Measurements from ENCODE around the gene PMPCA.

PMPCA gene

DNA sequence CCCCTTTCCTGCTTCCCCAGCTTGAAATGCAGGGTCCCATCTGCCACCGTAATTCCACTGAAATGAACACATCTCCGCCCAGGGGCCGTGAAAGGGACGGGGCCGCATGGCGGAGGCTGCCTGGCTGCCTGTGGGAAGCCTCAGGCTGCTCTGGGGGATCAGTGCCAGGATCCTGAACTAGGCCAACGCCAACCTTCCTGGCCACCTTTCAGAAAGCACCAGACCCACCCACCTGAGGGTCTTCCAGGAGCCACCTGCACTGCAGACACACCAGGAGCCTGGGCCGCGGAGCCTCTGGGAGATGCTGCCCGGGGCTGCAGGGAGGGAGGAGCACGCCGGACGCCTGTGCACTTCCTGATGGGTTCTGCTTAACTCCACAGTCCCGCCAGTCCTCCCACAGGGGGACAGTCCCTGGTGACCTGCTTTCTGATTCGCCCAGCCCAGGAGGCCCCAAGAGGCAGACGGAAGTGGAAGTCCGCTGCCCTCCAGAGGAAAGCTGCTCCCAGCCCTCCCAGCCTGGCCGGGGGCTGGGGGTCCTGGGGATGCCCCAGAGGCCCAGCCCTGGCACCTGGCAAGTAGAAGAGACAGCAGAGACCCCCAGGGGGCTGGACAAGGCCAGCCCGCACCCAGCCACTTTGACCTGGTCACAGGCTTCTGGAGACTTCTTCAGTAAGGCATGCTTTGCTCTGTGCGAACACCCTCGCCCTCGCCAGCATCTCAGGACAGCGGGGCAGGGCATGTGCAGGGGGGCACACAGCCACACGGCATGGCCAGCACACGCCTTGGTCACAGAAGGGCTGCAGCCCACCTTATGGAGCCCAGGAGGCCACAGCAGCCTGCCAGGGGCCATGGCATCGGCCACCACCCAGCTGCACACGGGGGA, 36.9 kb upstream of the PMPCA start, which contains the start of gene CARD9:
Gene CARD9, minus strand, starts transcription at position 370 of the 883 bp plus-strand sequence. CDS start 1,591 bp downstream, outside the sequence.
- no peak for DNase-seq

DNA sequence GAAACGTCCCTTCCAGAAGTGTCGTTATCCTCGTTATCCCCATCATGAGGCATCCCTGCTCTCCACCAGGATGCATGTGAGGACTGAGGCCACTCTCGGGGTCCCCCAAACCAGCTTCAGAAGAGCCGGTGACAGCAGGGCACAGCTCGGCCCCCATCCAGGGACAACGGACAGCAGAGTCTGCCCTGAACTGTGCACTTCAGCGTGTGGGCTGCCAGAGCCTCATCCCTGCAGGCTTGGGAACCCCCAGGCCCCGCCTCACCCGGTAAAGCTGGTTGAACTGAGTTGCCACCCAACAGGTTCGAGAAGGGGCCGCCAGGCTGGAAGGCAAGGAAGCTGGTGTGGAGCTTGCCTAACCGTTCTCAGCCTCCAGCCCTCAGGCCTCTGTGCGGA, 36.3 kb upstream of the PMPCA start:
- no peak for DNase-seq

DNA sequence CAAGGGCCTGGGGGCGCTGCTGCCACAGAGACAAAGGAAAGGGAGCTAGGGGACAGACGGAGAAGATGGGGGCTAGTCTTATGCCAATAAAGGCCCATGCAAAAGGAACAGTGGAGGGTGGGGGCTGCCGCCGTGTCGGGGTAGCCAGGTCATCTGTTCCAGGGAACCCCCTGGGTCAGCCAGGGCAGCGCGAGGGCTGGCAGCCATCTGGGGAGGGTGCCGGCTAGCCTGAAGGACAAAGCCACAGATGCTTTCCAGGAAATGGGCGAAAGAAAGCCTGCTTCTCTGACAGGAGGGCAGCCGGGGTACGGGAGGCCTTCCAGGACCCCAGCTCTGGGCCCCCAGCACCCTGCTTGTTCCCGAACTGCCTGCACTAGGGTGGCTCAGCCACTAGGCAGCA, 35.4 kb upstream of the PMPCA start:
- no peak for DNase-seq

DNA sequence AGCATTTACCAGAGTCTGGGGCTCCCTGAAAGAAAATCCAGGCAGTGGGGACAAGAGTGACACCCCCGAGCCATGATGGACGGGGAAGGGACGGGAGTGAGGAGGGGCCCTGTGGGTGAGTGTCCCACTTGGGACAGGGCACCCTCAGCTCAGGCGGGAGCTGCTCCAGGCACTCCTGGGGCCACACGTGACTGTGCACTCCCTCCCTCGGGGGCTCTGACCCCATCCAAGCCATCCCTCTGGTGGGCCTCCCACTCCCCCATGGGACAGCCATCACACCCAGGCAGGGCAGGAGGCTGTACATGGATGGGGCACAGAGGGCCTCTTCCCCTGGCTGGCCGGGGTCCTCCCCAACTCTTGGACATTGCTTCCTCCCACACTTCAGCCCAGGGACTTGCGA, 34.0 kb upstream of the PMPCA start:
- DNase-seq, result no peak

DNA sequence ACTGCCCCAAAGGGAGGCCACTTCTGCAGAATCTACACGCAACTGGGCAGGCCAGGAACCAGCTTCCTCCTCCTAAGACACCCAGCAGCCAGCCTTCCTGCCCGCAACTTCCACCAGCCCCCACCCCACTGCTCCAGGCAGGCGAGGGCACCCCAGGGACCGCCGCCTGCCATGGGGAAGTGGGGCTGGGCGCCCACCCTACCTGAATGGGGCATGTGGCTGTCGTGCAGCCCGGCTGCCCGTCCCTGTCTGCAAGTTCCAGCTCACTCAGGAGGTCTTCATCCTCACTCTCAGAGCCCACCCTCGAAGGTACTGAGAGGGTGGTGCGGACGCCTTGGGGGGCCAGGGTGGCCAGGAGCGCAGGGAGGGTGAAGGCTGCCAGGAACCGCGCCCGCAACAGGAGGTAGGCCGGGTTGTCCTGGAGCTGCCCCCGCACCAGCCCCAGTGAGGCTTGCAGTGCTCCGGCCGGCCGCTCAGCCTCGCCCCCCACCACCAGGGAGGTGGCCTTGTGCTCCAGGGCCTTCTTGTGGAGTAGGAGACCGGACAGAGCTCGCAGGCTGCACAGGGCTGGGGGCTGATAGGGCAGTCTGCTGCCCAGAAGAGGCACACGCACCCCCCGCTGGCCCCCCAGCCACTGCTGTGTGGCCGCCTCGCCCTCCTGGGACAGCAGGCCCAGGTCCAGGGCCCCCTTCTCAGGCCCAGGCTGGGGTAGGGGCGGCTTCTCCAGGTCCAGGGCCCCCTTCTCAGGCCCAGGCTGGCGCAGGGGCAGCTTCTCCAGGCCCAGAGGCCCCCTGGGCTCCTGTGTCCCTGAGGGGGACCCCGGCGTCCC, 32.9 kb upstream of the PMPCA start:
- no peak for DNase-seq

DNA sequence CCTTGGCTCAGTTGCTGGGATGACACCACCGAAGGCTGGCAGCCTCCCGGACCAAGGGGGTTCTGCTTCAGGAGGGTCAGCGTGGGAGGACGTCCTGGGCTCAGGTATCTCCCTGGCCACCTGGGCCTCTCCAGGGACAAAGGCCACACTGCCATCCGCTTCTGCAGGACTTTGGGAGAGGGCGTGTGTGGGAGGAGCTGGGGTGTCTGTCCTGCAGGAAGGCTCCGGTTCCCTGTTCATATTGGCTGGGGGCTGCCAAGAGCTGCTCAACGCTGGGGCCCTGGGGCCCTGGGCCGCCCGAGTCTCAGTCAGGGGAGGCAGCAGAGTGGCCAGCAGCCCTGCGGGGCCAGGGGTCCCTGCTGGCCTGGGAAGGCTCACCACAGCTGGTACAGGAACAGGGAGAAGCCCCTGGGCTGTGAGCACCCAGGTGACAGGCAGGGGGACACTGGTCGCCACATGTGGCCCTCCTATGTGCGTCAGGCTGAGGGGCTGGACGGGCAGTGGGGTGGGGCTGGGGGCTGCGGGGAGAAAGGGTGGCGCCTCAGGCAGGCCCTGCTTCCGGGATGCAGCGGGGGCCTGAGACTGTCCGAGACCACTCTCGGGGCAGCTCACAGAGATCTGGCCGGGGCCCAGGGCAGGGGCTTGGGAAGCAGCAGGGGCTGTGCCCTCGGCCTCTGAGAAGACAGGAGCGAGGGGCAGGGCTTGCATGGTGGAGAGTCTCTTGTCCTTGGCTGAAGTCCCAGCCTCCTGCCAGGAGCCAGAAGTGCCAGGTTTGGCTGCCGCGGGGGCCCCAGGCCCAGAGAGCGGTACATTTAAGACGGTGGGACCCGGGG, 32.1 kb upstream of the PMPCA start:
- DNase-seq, result no peak

DNA sequence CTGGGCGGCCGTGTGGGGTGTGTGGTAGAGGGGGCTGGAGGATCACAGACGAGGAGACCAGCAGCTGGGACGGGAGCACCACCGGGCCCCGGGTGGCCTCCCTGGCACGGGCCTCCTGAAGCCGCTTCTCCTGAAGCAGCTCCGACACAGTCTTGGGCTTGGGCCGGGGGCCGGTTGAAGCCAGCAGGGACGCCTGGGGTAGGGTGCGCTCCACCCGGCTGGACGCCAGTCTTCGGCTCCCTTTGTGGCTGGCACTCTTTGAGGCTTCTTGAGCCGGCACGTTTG, 31.5 kb upstream of the PMPCA start:
- DNase-seq, result no peak

DNA sequence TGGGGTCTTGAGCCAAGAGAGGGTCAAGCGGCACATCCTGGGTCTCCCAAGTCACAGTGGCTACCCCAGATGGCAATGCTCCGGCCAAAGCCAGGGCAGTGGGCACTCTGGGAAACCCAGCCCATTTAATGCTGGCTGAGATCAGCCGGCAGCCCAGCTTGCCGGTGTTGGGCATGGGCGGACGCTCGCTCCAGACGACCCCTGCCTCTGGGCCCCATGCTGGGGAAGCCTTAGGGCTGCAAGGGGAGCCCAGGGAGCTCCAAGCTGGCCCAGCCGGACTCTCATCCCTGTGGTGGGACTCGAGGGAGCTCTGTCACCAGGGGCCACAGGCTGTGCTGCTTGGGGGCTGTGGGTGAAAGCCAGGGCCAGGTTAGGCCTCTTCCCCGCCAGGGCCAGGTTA, 31.1 kb upstream of the PMPCA start:
- no peak for DNase-seq

DNA sequence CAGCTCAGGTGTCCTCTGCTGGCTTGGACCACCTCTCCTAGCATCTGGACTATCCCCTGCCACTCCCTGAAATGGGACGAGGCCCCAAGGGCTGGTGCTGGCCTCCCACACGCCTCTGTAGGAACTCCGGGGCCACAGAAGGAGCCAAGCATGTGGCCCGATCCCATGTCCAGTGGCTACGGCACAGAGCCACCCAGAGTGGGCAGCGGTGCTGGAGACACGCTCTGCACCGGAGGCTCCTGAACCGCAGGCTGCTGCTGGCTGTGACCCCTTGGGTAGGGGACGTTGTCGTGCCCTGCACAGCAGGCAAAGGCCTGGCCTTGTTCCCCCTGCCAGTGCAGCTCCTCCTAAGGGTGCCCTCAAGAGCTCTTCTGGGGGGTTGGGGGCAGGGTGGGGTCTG, 30.6 kb upstream of the PMPCA start:
- no peak for DNase-seq

DNA sequence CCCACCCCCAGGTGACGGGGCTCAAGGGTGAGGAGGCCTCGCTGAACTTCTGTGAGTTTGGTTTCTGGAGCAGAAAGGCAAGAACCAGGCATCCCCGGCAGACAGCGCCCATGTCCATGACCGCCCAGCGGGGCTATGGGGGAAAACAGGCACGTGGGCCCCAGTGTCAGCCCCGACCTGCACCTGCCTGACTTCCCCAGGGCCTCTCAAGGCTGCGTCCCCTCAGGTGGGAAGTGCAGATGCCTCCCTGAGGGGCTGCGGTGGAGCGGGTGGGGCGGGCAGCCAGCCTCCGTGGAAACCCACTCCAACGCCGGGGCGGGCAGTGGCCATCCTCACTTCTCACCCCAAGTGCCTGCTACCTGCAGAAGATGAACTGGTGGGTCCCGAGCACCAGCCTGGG, 30.1 kb upstream of the PMPCA start:
- DNase-seq, result no peak

DNA sequence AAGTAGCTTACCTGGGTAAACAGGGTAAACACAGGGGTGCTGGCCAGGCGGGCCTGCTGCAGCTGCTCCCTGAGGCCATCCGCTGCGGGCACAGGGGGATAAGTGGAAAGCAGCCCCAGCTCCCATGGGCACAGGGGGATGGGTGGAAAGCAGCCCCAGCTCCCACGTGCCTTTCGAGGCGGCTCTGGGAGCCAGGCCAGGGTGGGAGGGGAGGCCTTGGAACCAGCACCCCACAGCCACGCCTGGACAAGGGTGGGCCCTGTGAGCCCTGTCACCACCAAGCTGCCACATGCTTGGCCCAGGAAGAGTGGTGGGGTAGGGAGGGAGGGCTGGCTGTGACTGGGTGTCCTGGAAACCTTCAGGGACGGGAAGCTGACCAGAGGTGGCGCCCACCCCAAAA, 29.1 kb upstream of the PMPCA start:
- no peak for DNase-seq

DNA sequence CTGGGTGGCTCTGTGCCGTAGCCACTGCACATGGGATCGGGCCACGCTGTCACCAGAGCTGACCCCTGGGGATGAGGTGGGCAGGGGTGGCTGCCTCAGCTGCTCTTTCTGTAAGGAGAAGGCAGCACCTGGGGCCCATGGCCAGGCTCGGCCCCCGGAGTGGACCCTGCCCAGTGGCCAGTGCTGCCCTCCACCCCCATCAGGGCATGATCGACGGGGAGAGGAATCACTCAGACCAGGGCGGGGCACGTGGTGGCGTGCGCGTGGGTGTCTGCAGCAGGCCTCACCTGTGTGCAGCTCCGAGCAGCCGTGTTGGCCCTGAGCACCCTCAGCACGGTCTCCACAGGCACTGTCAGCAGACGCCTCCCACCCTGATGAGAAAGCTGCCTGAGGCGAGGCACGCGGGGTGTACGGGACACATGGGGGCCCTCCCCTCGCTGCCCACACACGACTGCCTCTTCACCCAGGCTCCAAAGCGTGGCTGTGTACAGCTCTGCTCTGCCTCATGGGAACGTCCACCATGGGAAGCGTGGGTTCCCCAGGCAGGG, 28.4 kb upstream of the PMPCA start:
- no peak for DNase-seq

DNA sequence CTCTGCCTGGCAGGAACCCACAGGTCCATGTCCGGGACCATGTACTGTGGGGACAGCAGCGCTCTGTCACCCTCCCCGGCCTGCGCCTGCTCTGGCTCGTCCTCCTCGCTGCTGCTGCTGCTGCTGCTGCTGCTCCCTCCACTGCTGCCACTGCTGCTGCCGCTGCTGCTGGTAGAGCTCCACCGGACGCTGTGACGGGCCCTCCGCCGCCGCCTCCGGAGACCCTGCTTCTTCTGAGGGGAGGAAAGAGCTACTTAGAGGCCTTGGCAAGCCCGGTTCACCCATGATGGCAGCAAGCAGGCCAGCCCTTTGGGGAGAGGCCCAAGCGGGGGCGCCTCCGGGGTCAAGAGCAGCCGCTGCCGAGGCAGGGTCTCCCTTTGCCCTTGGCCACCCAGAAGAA, 27.0 kb upstream of the PMPCA start:
- no peak for DNase-seq

DNA sequence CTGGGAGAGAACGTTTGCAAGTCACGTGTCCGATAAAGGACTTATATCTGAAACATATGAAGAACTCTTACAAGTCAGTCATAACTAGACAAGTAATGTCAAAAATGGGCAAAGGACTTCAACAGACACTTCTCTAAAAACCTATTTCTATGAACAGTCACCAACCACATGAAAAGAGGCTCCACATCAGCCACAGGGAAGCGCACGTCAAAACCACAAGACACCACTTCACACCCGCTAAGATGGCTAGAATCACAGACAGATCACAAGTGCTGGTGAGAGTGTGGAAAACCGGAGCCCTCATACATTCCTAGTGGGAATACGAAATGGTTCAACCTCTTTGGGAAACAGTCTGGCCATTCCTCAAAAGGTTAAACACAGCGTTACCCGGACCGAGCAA, 25.4 kb upstream of the PMPCA start:
- DNase-seq, result no peak

DNA sequence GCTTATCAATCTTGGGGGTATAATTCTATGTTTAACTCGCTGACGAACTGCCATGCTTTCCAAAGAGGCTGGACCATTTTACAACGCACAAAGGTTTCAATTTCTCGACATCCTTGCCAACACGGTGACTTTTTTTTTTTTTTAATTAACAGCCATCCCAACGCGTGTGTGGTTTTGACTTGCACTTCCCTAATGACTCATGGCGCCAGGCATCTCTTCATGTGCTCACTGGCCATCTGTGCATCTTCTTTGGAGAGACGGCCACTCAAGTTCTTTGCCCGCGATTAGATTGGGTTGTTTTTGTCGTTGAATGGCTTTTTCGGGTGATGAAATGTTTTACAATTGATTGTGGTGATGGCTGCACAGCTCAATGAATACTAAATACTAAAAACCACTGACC, 24.4 kb upstream of the PMPCA start:
- DNase-seq, result no peak

DNA sequence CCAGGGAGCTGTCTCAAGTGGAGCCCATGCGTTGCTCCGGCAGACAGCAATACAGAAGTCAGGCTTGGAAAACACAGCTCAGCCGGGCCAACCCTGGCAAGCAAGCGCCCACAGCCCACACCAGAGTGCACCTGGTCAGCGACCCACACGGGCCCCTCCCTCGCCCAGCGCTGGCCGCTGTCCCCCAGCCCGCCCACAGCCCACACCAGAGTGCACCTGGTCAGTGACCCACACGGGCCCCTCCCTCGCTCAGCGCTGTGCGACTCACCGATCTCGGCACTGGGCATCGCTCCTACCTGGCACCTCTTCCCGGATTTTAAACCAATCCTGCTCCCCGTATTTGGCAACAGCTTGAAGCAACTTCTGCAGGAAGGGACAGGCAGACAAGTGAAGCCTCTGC, 23.2 kb upstream of the PMPCA start:
- no peak for DNase-seq

DNA sequence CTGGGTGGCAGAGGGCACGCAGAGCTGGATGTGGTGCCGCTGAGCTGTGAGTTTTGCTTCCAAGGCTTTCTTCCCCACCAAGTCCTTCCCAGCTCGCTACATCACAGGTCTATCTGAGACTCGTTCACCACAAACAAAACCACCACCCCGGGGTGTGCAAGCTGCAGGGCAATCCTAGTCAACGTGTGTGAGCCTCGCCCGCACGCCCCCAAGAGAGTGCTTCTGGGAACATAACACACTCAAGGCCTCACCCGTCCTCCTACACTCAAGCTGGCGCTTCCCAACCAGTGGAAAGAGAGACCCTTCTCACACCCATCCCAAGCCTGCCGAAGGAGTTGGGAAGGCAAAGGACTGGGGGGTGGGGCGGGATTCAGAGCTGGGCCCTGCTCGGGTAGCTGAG, 21.1 kb upstream of the PMPCA start:
- DNase-seq, result no peak

DNA sequence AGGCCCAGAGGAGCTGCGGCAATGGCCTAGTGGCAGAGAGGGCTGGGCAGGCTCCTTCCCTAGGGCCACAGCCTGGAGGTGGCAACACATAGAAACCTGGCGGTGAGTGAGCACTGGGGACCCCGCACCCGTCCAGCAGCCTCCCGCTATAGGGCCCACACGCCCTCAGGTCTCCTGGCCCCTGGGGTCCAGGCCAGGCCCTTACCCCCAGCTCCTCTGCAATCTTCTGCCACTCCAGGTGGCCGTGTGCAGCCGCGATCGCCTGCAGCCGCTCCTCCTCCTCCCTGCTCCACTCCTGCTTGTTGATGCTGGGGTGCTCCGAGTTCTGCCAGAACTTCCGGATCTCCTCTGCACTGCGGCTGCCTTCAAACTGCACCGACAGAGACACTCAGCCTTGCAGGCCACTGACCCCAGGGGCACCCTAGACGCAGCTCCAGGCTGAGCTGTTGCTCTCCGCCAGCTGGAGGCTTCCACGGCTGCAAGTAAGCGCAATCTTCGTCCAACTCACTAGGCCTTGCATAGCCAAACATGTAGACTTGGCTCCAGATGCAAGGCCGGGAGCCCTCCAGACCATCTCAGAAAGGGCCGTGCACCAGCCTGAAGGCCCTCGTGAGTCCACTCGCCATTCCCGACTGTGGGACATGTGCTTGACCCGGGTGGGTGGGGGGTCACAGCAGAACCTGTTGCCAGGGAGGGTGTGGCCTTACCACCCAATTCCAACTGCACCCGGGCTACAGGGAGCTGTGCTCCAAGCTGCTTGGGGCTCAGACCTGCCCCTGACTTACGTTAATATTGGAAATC, 18.5 kb upstream of the PMPCA start:
- DNase-seq, result no peak

DNA sequence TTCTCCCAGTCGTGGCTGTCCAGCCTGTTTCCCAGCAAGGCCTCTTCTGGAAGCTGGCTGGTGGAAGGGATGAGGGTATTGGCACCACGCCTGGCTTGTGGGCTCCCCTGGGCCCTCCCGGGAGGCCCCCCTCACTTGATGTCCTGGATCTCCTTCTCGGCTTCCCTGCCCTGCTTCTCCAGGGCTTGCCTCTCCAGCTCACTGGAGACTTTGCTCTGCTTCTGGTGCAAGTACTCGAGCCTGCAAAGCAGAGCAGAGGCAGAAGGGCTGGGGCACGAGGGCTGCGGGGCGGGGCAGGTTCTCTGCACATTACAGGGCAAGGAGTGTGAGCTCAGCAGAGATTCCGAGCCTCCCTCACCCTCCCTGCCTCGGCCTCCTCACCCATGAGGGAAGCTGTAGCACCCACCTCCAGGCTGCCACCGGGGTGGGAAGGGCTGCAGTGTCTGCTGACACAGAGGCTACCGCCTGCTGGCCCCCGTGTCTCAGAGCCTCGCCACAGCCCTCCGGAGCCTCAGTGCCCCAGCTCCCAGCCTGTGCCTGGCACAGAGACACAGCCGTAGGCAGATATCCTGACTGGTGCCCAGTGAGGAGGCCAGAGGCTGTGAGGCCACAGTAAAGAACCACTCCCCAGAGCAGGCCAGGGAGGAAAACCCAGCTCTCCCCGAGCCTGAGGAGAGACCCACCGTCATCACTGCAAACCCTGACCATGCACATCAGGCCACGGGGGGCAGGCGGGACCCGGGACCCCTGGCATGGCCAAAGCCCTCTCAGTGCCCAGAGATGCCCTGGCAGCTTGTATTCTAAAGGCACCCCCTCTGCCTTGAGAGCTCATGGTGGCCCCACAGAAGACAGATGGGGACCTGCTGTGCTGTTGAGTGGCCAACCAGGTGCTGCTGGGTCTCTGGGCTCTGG, 17.7 kb upstream of the PMPCA start:
- DNase-seq, result no peak

DNA sequence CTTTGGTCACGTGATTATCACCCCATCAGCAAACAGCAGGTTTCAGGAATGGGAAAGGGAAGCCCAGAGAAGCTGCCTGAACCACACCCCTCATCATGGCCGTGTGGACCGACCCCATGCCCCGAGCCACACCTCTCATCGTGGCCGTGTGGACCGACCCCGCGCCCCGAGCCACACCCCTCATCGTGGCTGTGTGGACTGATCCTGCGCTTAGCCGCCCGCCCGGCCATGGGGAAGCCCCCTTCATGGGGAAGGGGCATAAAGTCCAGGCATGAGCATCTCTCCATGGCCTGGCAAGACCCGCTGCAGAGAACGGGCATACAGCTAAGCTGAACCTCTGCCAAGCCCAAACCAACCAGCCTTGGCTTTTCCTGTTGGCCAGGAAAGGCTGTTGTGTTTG, 16.9 kb upstream of the PMPCA start:
- DNase-seq, result no peak

DNA sequence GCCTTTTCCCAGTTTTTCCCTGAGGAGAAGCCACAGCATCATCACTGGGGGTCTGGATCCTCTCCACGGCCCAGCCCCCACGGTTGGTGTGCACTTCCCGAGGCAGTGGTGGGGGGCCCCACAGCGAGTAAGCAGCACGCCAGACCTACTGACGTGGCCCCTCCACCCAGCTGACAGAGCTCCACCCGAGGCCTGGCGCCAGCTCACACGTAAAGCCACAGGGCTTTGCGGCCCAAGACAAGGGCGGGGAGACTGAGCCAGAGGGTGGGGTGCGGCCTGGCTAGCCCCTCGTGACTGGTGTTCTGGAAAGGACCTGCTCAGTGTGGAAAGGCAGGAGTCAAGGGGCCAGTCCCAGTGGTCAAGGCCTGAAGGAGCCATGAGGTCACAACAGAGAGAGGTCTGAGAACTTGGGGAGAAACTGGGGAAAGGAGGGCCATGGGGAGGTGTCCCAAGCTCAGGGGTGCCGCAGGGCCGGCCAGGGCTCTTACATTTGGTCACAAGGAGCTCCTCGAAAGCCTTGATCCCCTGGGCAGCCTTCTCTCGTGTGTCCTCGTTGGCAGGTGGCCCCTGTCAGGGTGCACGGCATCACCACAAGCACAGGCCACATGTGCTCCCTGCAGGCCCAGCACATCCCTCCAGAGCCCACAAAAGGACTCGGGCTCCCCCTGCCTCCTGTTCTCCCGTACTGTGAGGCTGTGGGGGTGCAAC, 16.0 kb upstream of the PMPCA start:
- no peak for DNase-seq
